IPS DF 6.9 (cell line): ENCODE results near the gene FBLN1.

Experiments
- DNase-seq: peaks from one replicate; pipeline ENCODE4 v3.0.0-alpha.2; 2013; ENCODE audit warnings: low read depth, low spot score
- H3K27ac ChIP-seq: one replicate; pipeline ENCODE4 v1.5.1; 2013; ENCODE audit warnings: low read length, control low read depth
- H3K27me3 ChIP-seq: 2 replicates; pipeline ENCODE4 v1.6.1; 2013; ENCODE audit warnings: mild to moderate bottlenecking, low read length; ENCODE audit not compliant: control insufficient read depth, insufficient read depth
- H3K36me3 ChIP-seq: 2 replicates; pipeline ENCODE4 v1.6.1; 2013; ENCODE audit warnings: low read length; ENCODE audit not compliant: control insufficient read depth, insufficient read depth
- H3K4me1 ChIP-seq: 2 replicates; pipeline ENCODE4 v1.6.1; 2013; ENCODE audit warnings: low read length; ENCODE audit not compliant: control insufficient read depth, insufficient read depth
- H3K4me3 ChIP-seq: 2 replicates; pipeline ENCODE4 v1.5.1; 2013; ENCODE audit warnings: mild to moderate bottlenecking, low read length
- H3K9me3 ChIP-seq: 2 replicates; pipeline ENCODE4 v1.6.1; 2013; ENCODE audit warnings: low read length, inconsistent platforms; ENCODE audit not compliant: control insufficient read depth, insufficient read depth
- WGBS: extraction: QIAGEN DNeasy Blood & Tissue Kit; methylation state at CpG from one replicate; pipeline ENCODE4 v1.1.7; 2013; ENCODE audit warnings: mixed read lengths, missing lambda C conversion rate; ENCODE audit not compliant: insufficient read length, insufficient coverage; 5-methylcytosine and 5-hydroxymethylcytosine counted together

The FBLN1 gene

DNA sequence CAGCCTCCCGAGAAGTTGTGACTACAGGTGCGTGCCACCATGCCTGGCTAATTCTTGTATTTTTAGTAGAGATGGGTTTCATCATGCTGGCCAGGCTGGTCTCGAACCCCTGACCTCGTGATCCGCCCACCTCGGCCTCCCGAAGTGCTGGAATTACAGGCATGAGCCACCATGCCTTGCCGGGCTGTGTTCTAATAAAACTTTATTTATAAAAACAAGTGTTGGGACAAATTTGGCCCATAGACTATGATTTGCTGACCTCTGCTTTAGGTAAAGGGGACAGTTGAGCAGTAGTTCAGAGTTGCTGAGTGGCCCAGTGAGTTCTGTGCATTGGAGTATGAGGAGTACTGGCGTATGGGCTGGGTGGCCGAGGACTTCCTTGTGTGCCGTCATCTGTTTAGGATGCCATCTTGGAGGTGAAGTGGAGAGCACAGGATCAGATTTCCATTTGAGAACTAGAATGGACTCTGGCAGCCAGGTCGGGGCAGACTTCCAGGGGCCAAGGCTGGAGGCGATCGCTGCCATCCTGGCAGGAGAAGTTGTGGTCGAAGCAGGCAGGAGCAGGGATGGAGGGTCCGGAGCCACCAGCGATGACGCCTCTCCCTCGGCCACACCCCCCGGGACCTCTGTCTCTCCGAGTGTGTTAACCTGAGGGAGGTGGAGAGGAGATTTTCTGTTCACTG, 43.8 kb downstream of the FBLN1 start:
- Histone ChIP-seq H3K4me1 (no peaks in the 10 kb centered on the region), H3K27ac (no peak overlapping the region), H3K27me3 (no peaks in the 10 kb centered on the region), H3K36me3 (peaks cover 58% of the 10 kb centered on the region), H3K4me3 (no peak overlapping the region), H3K9me3 (no peaks in the 10 kb centered on the region)
- WGBS, result no CpG with 5 or more reads among the region's 21 CpGs
- no peak for DNase-seq

DNA sequence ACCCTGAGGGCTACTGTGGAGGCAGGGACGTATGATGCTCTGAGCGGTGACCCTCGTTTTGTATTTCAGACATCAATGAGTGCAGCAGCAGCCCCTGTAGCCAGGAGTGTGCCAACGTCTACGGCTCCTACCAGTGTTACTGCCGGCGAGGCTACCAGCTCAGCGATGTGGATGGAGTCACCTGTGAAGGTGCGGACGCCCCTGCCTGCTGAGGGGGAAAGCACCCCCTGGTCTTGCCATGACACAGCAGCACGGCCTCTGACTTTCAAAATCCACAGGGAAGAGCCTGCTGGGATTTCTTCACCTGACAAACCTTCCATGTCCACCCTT, 44.3 kb downstream of the FBLN1 start:
- H3K4me3 ChIP-seq, result no peak overlapping the region
- no peak overlapping the region for H3K27ac ChIP-seq
- DNase-seq, result no peak
- no peaks in the 10 kb centered on the region for H3K4me1 ChIP-seq
- no CpG with 5 or more reads among the region's 11 CpGs for whole genome bisulfite sequencing
- peaks cover 55% of the 10 kb centered on the region for H3K36me3 ChIP-seq
- no peaks in the 10 kb centered on the region for H3K9me3 ChIP-seq
- no peaks in the 10 kb centered on the region for H3K27me3 ChIP-seq

DNA sequence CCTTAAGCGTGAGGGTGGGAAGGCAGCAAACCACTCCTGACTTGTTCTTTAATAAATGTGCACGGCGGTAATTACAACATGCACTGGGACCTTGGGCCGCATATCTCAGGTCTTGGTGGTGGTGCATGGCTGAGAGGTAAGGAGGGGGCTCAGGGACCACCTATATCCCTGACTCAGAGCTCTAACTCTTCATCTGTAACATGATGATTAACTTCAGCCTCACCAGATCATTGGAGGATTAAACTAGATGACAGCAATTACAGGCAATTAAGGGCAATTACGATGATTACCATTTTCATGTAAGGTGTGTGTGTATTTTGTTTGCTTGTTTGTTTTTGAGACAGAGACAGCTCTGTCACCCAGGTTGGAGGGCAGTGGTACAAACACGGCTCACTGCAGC, 45.0 kb downstream of the FBLN1 start:
- no peaks in the 10 kb centered on the region for H3K27me3 ChIP-seq
- H3K4me1 ChIP-seq, result no peaks in the 10 kb centered on the region
- WGBS, result no CpG with 5 or more reads among the region's 6 CpGs
- peaks cover 51% of the 10 kb centered on the region for H3K36me3 ChIP-seq
- H3K4me3 ChIP-seq, result no peak overlapping the region
- no peaks in the 10 kb centered on the region for H3K9me3 ChIP-seq
- H3K27ac ChIP-seq, result no peak overlapping the region
- no peak for DNase-seq

- Histone ChIP-seq H3K27me3 (no peaks in the 10 kb centered on the region), H3K27ac (no peak overlapping the region), H3K4me3 (no peak overlapping the region), H3K4me1 (no peaks in the 10 kb centered on the region), H3K36me3 (peaks cover 48% of the 10 kb centered on the region), H3K9me3 (no peaks in the 10 kb centered on the region)
- no peak for DNase-seq
- no CpG with 5 or more reads among the region's 18 CpGs for WGBS
Observed at GRCh38 chr22:45548247-45548840, 45.7 kb downstream of the FBLN1 start.

DNA sequence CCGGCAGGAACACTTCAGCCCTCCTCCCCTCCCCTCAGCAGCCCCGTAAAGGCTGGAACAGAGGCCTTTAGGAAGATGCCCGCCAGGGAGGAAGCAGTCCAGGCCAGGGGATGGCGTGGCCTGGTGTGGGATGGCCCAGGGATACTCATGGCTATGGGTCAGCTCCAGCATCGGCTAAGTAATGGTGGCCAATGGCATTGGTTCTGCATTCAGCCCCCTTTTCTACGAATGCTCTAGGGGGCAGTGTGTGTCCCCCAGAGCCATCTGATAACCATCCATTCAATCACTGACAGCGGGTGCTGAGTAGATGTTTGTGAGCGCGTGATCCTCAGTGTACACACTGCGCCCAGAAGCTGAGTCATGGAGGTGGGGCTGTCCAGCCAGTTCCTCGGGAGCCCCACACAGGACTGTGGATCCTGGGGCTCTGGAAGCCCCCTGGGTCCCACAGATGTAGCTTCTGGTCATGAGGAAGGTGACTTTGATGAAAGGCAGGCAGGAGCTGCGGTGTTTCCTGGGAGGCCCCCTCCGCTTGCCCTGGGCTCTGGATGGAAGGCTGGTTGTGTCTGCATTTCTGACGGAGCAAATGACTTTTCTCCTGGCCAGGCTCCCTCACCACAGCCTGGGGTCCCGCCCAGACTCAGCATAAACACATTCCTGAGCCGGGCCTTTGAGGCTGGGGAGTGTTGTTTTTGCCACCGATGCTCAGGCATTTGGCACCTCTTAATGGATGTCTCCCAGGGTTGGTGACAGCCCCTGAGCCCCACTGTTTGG, 46.5 kb downstream of the FBLN1 start:
- DNase-seq, result no peak
- Histone ChIP-seq H3K4me1 (no peaks in the 10 kb centered on the region), H3K36me3 (peaks cover 43% of the 10 kb centered on the region), H3K9me3 (no peaks in the 10 kb centered on the region), H3K27ac (no peak overlapping the region), H3K27me3 (no peaks in the 10 kb centered on the region), H3K4me3 (no peak overlapping the region)
- no CpG with 5 or more reads among the region's 17 CpGs for WGBS

- Histone ChIP-seq H3K9me3 (no peaks in the 10 kb centered on the region), H3K4me1 (no peaks in the 10 kb centered on the region), H3K27ac (no peak overlapping the region), H3K27me3 (no peaks in the 10 kb centered on the region), H3K4me3 (no peak overlapping the region), H3K36me3 (peaks cover 39% of the 10 kb centered on the region)
- no peak for DNase-seq
- WGBS, result no CpG with 5 or more reads among the region's 9 CpGs
Observed at GRCh38 chr22:45549762-45550378, 47.2 kb downstream of the FBLN1 start.

- Histone ChIP-seq H3K4me3 (no peak overlapping the region), H3K27ac (no peak overlapping the region), H3K27me3 (no peaks in the 10 kb centered on the region), H3K9me3 (no peaks in the 10 kb centered on the region), H3K36me3 (peaks cover 38% of the 10 kb centered on the region), H3K4me1 (no peaks in the 10 kb centered on the region)
- no CpG with 5 or more reads among the region's 14 CpGs for WGBS
- DNase-seq, result no peak
Observed at GRCh38 chr22:45550416-45550815, 47.7 kb downstream of the FBLN1 start.

GRCh38 chr22:45550891-45551290, 48.2 kb downstream of the FBLN1 start:
- no peak for DNase-seq
- Histone ChIP-seq H3K27me3 (no peaks in the 10 kb centered on the region), H3K27ac (no peak overlapping the region), H3K9me3 (no peaks in the 10 kb centered on the region), H3K4me3 (no peak overlapping the region), H3K36me3 (peaks cover 38% of the 10 kb centered on the region), H3K4me1 (no peaks in the 10 kb centered on the region)
- WGBS, result no CpG with 5 or more reads among the region's 11 CpGs

DNA sequence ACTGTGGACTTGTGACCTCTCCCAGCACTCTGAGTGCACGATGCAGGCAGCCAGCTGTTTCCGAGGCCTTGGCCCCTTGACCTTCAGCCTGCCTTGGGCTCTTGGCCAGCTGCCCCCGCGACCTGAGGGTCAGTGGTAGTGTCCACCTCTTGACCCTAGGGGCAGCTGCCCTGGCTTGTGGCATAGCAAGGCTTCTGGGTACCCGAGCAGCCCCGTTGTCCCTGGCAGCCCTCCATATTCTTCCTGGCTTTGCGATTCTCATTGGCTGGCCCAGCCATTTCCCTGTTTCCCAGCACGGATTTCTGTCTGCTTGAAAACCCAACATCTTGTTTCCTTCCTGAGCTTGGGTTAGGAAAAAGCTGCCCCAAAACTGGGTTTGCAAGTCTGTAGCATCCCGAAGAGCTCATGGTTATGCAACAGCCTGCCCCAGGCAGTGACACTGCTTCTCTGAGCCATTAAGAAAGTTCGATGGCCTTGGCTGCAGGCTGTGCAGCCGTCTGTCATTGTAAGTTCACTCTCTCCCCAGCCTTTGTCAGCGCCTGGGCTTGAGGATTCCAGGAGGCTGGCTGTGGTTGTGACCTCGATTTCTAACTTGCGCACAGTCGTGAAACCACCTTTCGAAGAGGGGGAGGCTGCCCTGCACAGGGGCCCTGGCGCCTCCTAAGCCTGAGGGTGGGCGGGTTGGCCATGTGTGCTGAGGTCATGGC, 48.8 kb downstream of the FBLN1 start:
- Histone ChIP-seq H3K36me3 (peaks cover 38% of the 10 kb centered on the region), H3K4me1 (no peaks in the 10 kb centered on the region), H3K27ac (no peak overlapping the region), H3K4me3 (no peak overlapping the region), H3K27me3 (no peaks in the 10 kb centered on the region), H3K9me3 (no peaks in the 10 kb centered on the region)
- no peak for DNase-seq
- no CpG with 5 or more reads among the region's 18 CpGs for WGBS

- H3K9me3 ChIP-seq, result no peaks in the 10 kb centered on the region
- H3K27me3 ChIP-seq, result no peaks in the 10 kb centered on the region
- no peak overlapping the region for H3K27ac ChIP-seq
- no peaks in the 10 kb centered on the region for H3K4me1 ChIP-seq
- peaks cover 35% of the 10 kb centered on the region for H3K36me3 ChIP-seq
- DNase-seq, result no peak
- H3K4me3 ChIP-seq, result no peak overlapping the region
- WGBS, result no CpG with 5 or more reads among the region's 12 CpGs
Observed at GRCh38 chr22:45552017-45552411, 49.3 kb downstream of the FBLN1 start.
